Right lobe of liver (tissue), 4 donors: Measurements from ENCODE around the gene RAB36.

Experiments
- POLR2A ChIP-seq: fragments of 450-650 bp; IDR thresholded peaks from one replicate; pipeline ENCODE4 v1.6.1; 2017; ENCODE audit warnings: antibody characterized with exemption, mild to moderate bottlenecking
- TF ChIP-seq, protein P1 (sequence below), 4 donors: fragments of 200-600 bp in 3 of 4; fragments of 450-650 bp in 1 of 4; IDR thresholded peaks; one replicate each; pipeline versions ENCODE4 v1.5.1 to v1.8.0; 2016 to 2022; ENCODE audit warnings: antibody characterized with exemption in 4 of 4, mild to moderate bottlenecking in 2 of 4
- donor health status: DM: no; HTN: no; CAD: no.
- donor health status: DM: no; HTN: no; CAD: no.
- donor health status: DM: no; HTN: yes; CAD: no.

- TF ChIP-seq POLR2A: no peak
- TF ChIP-seq, protein P1, sequence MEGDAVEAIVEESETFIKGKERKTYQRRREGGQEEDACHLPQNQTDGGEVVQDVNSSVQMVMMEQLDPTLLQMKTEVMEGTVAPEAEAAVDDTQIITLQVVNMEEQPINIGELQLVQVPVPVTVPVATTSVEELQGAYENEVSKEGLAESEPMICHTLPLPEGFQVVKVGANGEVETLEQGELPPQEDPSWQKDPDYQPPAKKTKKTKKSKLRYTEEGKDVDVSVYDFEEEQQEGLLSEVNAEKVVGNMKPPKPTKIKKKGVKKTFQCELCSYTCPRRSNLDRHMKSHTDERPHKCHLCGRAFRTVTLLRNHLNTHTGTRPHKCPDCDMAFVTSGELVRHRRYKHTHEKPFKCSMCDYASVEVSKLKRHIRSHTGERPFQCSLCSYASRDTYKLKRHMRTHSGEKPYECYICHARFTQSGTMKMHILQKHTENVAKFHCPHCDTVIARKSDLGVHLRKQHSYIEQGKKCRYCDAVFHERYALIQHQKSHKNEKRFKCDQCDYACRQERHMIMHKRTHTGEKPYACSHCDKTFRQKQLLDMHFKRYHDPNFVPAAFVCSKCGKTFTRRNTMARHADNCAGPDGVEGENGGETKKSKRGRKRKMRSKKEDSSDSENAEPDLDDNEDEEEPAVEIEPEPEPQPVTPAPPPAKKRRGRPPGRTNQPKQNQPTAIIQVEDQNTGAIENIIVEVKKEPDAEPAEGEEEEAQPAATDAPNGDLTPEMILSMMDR (IDR thresholded peaks at IDR 0.05): no peak
Measured at GRCh38 chr22:23144432-23144831, 845 bp upstream of the RAB36 start.
